Loucy (cell line): ENCODE results near the gene ARPC4.

ENCODE experiments used
- H2AFZ ChIP-seq: fragments of 200-600 bp; sonication (generic); 2 replicates; pipeline ENCODE4 v1.6.0; 2016; ENCODE audit warnings: antibody characterized with exemption, mild to moderate bottlenecking, low read length, moderate library complexity
- H3F3A ChIP-seq: fragments of 200-600 bp; 2 replicates; pipeline ENCODE4 v1.6.0; 2016; ENCODE audit warnings: antibody characterized with exemption, low read depth, mild to moderate bottlenecking
- H3K27me3 ChIP-seq: fragments of 200-600 bp; sonication (generic); 2 replicates; pipeline ENCODE4 v1.6.1; 2014; ENCODE audit warnings: low read length, mild to moderate bottlenecking; ENCODE audit not compliant: insufficient read depth, poor library complexity, severe bottlenecking
- H3K36me3 ChIP-seq: fragments of 200-600 bp; sonication (generic); 2 replicates; pipeline ENCODE4 v1.6.1; 2016; ENCODE audit warnings: low read length; ENCODE audit not compliant: insufficient read depth
- H3K4me1 ChIP-seq: fragments of 200-600 bp; sonication (generic); 2 replicates; pipeline ENCODE4 v1.5.1; 2014; ENCODE audit warnings: low read length, mild to moderate bottlenecking; ENCODE audit not compliant: insufficient read depth, poor library complexity, severe bottlenecking
- H3K4me2 ChIP-seq: fragments of 200-600 bp; sonication (generic); 2 replicates; pipeline ENCODE4 v1.6.0; 2014; ENCODE audit warnings: antibody characterized with exemption, low read length, low read depth, mild to moderate bottlenecking; ENCODE audit not compliant: poor library complexity, severe bottlenecking
- H3K4me3 ChIP-seq: fragments of 200-600 bp; sonication (generic); 2 replicates; pipeline ENCODE4 v1.5.1; 2014; ENCODE audit warnings: low read length, mild to moderate bottlenecking, mixed read lengths; ENCODE audit not compliant: poor library complexity, severe bottlenecking
- H3K79me2 ChIP-seq: fragments of 200-600 bp; sonication (generic); 2 replicates; pipeline ENCODE4 v1.6.1; 2014; ENCODE audit warnings: low read length; ENCODE audit not compliant: insufficient read depth
- H3K9ac ChIP-seq: fragments of 200-600 bp; sonication (generic); 2 replicates; pipeline ENCODE4 v1.6.0; 2014; ENCODE audit warnings: mild to moderate bottlenecking, low read depth, low read length, moderate library complexity; ENCODE audit not compliant: poor library complexity, severe bottlenecking
- H3K9me2 ChIP-seq: fragments of 200-600 bp; sonication (generic); replicated peaks from 2 replicates; pipeline ENCODE4 v1.6.1; 2016; ENCODE audit warnings: low read depth, low read length, mixed read lengths
- H3K9me3 ChIP-seq: fragments of 200-600 bp; sonication (generic); 2 replicates; pipeline ENCODE4 v1.6.1; 2014; ENCODE audit warnings: mild to moderate bottlenecking, antibody characterized with exemption, low read length, low read depth; ENCODE audit not compliant: insufficient read depth
- H4K20me1 ChIP-seq: fragments of 200-600 bp; sonication (generic); 2 replicates; pipeline ENCODE4 v1.6.0; 2014; ENCODE audit warnings: antibody characterized with exemption, low read length, mild to moderate bottlenecking; ENCODE audit not compliant: insufficient read depth, poor library complexity, severe bottlenecking
- CTCF ChIP-seq: fragments of 200-600 bp; sonication (generic); conservative IDR thresholded peaks from 2 replicates; pipeline ENCODE4 v1.5.1; 2014; ENCODE audit warnings: mild to moderate bottlenecking, antibody characterized with exemption, low read length
- EZH2phosphoT487 ChIP-seq: fragments of 200-600 bp; IDR thresholded peaks from 2 replicates; pipeline ENCODE4 v1.6.1; 2018; ENCODE audit warnings: antibody characterized with exemption, mild to moderate bottlenecking, moderate library complexity, borderline replicate concordance

The ARPC4 gene

DNA sequence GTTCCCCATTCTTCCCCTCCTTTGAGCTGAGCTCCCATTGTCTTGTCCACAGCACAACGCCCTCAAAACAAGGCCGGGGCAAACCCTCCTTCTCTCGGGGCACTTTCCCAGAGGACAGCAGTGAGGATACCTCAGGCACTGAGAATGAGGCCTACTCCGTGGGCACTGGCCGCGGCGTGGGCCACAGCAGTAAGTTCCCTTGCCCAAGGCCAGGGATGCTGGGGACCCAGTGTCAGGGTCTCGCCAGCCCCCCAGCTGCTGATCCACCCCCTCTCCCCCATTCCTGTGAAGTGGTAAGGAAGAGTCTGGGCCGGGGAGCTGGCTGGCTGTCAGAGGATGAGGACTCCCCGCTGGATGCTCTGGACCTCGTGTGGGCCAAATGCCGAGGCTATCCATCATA, 47.4 kb upstream of the ARPC4 start:
- H3K9me3 ChIP-seq = no peaks in the 10 kb centered on the region
- H3F3A ChIP-seq = no peaks in the 10 kb centered on the region
- no peak overlapping the region for H3K9ac ChIP-seq
- no peaks in the 10 kb centered on the region for H3K9me2 ChIP-seq
- H3K4me3 ChIP-seq = no peak overlapping the region
- H3K36me3 ChIP-seq = peaks cover 81% of the 10 kb centered on the region; the same call in 1 of the 2 replicates
- H3K27me3 ChIP-seq = no peaks in the 10 kb centered on the region
- H2AFZ ChIP-seq = no peak overlapping the region
- peaks cover 10% of the 10 kb centered on the region for H3K4me1 ChIP-seq
- TF ChIP-seq CTCF = no peak
- TF ChIP-seq EZH2phosphoT487 = no peak
- no peak overlapping the region for H3K4me2 ChIP-seq
- H3K79me2 ChIP-seq = peaks cover 6% of the 10 kb centered on the region
- H4K20me1 ChIP-seq = no peaks in the 10 kb centered on the region

DNA sequence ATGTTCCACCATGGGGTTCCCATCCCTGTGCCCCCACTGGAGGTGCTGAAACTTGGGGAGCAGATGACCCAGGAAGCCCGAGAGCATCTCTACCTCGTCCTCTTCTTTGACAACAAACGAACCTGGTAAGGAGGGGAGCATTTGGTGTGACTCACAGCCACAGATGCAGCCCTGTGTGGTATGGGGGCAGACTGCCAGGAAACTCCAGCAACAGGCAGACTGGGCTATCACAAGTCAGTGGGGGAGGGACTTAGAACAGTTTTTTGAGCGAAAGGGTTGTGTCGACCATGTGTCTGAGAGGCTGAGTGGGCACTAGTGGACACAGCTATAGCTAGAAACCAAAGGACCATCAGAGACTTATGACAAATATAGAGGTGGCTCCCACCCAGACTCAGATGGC, 46.6 kb upstream of the ARPC4 start:
- Histone ChIP-seq H3K79me2 (peaks cover 11% of the 10 kb centered on the region), H3K27me3 (no peaks in the 10 kb centered on the region), H4K20me1 (no peaks in the 10 kb centered on the region), H3K4me2 (no peak overlapping the region), H3K9ac (no peak overlapping the region), H3K36me3 (peaks cover 73% of the 10 kb centered on the region; the same call in 1 of the 2 replicates), H3K4me3 (no peak overlapping the region), H2AFZ (no peak overlapping the region), H3K9me2 (no peaks in the 10 kb centered on the region), H3K4me1 (peaks cover 18% of the 10 kb centered on the region), H3F3A (no peaks in the 10 kb centered on the region), H3K9me3 (no peaks in the 10 kb centered on the region)
- TF ChIP-seq CTCF = no peak

DNA sequence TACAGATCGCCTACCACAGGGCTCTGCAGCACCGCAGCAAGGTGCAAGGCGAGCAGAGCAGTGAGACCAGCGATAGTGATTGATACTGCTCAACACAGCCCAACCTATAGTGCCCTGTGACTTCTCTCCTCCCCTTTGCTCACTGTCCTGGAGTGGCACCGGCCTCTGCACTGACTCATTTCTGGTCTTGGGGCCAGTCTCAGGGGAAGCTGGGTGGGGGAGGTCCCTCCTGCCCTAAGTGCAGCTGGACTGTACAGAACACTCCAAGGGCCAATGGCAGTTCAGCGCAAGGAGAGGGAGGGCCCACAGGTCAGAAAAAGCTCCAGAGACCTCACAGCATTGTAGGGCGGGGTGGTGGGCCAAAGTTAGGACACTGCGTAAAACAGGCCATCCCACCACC, 45.6 kb upstream of the ARPC4 start:
- Histone ChIP-seq H3K79me2 (peaks cover 21% of the 10 kb centered on the region), H3K4me3 (no peak overlapping the region), H3K9ac (no peak overlapping the region), H2AFZ (no peak overlapping the region), H3K36me3 (peaks cover 64% of the 10 kb centered on the region; the same call in 1 of the 2 replicates), H3K4me1 (peaks cover 27% of the 10 kb centered on the region), H3K9me2 (no peaks in the 10 kb centered on the region), H3K9me3 (no peaks in the 10 kb centered on the region), H3K4me2 (no peak overlapping the region), H3F3A (no peaks in the 10 kb centered on the region), H3K27me3 (no peaks in the 10 kb centered on the region), H4K20me1 (no peaks in the 10 kb centered on the region)
- no peak for TF ChIP-seq EZH2phosphoT487
- TF ChIP-seq CTCF = no peak
